GM10248 (cell line): Measurements from ENCODE around the gene CHST11.

Experiments used
- CTCF ChIA-PET: fragments of 300-600 bp; sonication (Branson Sonifier 250); formaldehyde crosslinking; extraction: SDS; loops from one replicate; lab custom pipeline; 2021; ENCODE audit warnings: antibody characterized with exemption; lab: Yijun Ruan, JAX
- POLR2A ChIA-PET: fragments of 350-650 bp; sonication (Branson Sonifier 250); formaldehyde crosslinking; extraction: SDS; loops from one replicate; lab custom pipeline; 2020; ENCODE audit warnings: antibody characterized with exemption; lab: Yijun Ruan, JAX
- DNase-seq: peaks from one replicate; pipeline ENCODE4 v3.0.0; 2012; ENCODE audit errors: extremely low spot score
- CTCF ChIP-seq: IDR thresholded peaks from 2 replicates; pipeline ENCODE4 v1.5.1; 2012; ENCODE audit warnings: mild to moderate bottlenecking, low read depth; ENCODE audit errors: extremely low read depth, missing control alignments, control extremely low read depth

Gene CHST11

GRCh38 chr12:104577581-104577981 lies 120.8 kb downstream of the CHST11 start:
- CTCF ChIA-PET = interaction anchor here (0.9 kb wide), 1 partner anchor 9 kb away, joined by 3 read pairs; no protein-coding TSS in a partner anchor
- no peak for DNase-seq
- POLR2A ChIA-PET = interaction anchor here (0.7 kb wide), 1 partner anchor 278 kb away, joined by 15 read pairs; no protein-coding TSS in a partner anchor
- no peak for TF ChIP-seq CTCF

DNA sequence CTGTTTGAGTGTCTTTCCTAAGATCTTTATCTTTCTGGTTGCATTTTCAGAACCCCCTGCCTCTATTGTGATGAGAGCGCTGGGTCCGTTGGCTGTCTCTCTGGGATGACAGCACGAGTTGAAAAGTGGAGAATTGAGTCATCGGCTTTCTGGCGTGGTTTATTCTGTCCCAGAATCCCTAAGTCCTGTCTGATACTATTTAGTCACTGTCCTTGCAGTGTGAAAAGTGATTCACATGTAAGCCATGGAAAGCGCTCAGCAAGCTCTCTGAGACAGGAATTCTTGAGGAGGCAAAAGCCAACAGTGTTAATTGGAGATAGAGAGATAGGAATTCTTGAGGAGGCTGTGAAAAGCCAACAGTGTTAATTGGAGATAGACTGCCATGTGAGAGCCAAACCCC lies 121.7 kb downstream of the CHST11 start:
- DNase-seq = no peak
- TF ChIP-seq CTCF = no peak
- ChIA-PET POLR2A (no interaction called here), CTCF (no interaction called here)

GRCh38 chr12:104579718-104580495 lies 123.2 kb downstream of the CHST11 start:
- TF ChIP-seq CTCF = no peak
- ChIA-PET CTCF (interaction anchor here (0.9 to 4.7 kb wide), 4 partner anchors 11 to 91 kb away, joined by 3 to 35 read pairs (median 4); no protein-coding TSS in a partner anchor), POLR2A (no interaction called here)
- no peak for DNase-seq

DNA sequence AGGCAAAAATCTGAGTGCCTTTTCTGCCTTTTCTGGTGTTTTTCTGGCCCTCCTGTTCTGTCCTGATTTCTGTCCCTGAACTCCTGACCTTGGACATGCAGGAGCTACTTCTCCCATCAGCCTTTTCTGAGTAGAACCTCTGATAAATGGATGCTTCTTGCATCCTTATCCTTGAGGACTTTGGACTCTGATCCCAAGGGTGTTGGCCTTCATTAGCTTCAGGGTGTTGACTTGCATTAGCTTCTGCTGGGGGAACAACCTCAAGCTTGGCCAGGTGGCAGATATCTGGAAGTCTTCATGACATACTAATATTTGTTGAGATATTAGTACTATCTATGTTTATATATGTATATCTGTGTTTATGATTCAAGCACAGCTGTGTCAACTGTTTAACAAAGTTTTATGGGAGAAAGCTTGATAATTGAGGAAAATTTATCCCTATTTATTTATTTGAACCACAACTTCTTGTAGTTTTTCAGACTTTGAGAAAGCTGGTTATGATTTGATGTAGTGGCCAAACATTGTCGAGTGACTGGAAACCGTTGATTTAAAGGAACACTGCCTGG lies 124.3 kb downstream of the CHST11 start:
- no peak for TF ChIP-seq CTCF
- ChIA-PET POLR2A (no interaction called here), CTCF (interaction anchor here (1.0 to 4.7 kb wide), 2 partner anchors 12 to 21 kb away, joined by 4 to 35 read pairs; no protein-coding TSS in a partner anchor)
- no peak for DNase-seq

GRCh38 chr12:104582739-104583138 lies 126.0 kb downstream of the CHST11 start:
- ChIA-PET CTCF (interaction anchor here (0.6 to 4.7 kb wide), 10 partner anchors 12 to 201 kb away, joined by 3 to 35 read pairs (median 4); no protein-coding TSS in a partner anchor), POLR2A (interaction anchor here (1.1 kb wide), 1 partner anchor 15 kb away, joined by 3 read pairs; no protein-coding TSS in a partner anchor)
- DNase-seq = peak; percentile 79
- TF ChIP-seq CTCF = no peak

GRCh38 chr12:104583301-104583700 lies 126.6 kb downstream of the CHST11 start:
- ChIA-PET POLR2A (interaction anchor here (1.1 kb wide), 1 partner anchor 16 kb away, joined by 3 read pairs; no protein-coding TSS in a partner anchor), CTCF (interaction anchor here (0.6 to 4.7 kb wide), 9 partner anchors 11 to 201 kb away, joined by 3 to 35 read pairs (median 4); no protein-coding TSS in a partner anchor)
- no peak for TF ChIP-seq CTCF
- DNase-seq = peak; percentile 51
